Mononuclear cell (primary cell): ENCODE results near the gene TMTC3. TPM values are rescaled to one million over a fixed set of nuclear protein-coding genes. Genes with fewer than 3 reads are reported as not detected.

ENCODE experiments used
- total RNA-seq: library from RNA; depleted of rRNA; stranded (reverse); fragments of >200 nt; gene quantifications from one replicate; pipeline ENCODE4 v1.2.3, GENCODE V29; 2012

The TMTC3 gene
- total RNA-seq, 1 donor, result 9.2 TPM

Other genes with a start within 250 kb of the TMTC3 start
- under 0.01 TPM for gene C12orf50, start 112.9 kb upstream of the TMTC3 start, total RNA-seq
- 11.3 TPM for gene CEP290, start 219 bp upstream of the TMTC3 start, total RNA-seq